ENCODE results near the gene TCFL5. TPM values are rescaled to one million over a fixed set of nuclear protein-coding genes. Genes with fewer than 3 reads are reported as not detected.

Gene TCFL5
- total RNA-seq = 10 to 100 TPM in 2 of 4 donors, 1 to 10 TPM in 2; 9.0 to 20.3 (median 12.7) TPM

- Histone ChIP-seq H3K4me3 (peak within 1 kb of the TSS; percentile 51), H3K27ac (no peak within 1 kb of the TSS)
- WGBS = 30% methylated on average over 22 of the region's 70 CpGs
Observed at GRCh38 chr20:62861726-62862336, at the start of gene TCFL5. TCFL5 (minus strand) TSS chr20:62861822; CDS start chr20:62861670, 152 bp downstream.

GRCh38 chr20:62910777-62911497, 49.3 kb upstream of the TCFL5 start:
- peaks cover 76% of the 10 kb centered on the region for H3K36me3 ChIP-seq
- no peaks in the 10 kb centered on the region for H3K27me3 ChIP-seq
- H3K4me1 ChIP-seq = peaks cover 30% of the 10 kb centered on the region
- no peak overlapping the region for H3K27ac ChIP-seq
- no peak for DNase-seq (ENCODE audit: low spot score in 2 of 2)
- no peaks in the 10 kb centered on the region for H3K9me3 ChIP-seq
- TF ChIP-seq EP300 (IDR thresholded peaks at IDR 0.05) = no peak
- no peak for TF ChIP-seq POLR2A (IDR thresholded peaks at IDR 0.05)
- no peak for TF ChIP-seq CTCF (IDR thresholded peaks at IDR 0.05)
- TF ChIP-seq POLR2AphosphoS5 (IDR thresholded peaks at IDR 0.05) = no peak
- 96% methylated on average over 45 of the region's 45 CpGs for WGBS
- no peak overlapping the region for H3K4me3 ChIP-seq

More at GRCh38 chr20:62861726-62862336, at the start of gene TCFL5:
- peaks cover 5% of the 10 kb centered on the region for H3K36me3 ChIP-seq
- no peaks in the 10 kb centered on the region for H3K9me3 ChIP-seq
- peak; percentile 96 for DNase-seq (ENCODE audit: low spot score in 2 of 2)
- TF ChIP-seq POLR2AphosphoS5 (IDR thresholded peaks at IDR 0.05) = peak in 2 of 3 donors; percentile 78 to 79
- no peak for TF ChIP-seq CTCF (IDR thresholded peaks at IDR 0.05)
- H3K4me1 ChIP-seq = peaks cover 32% of the 10 kb centered on the region
- no peaks in the 10 kb centered on the region for H3K27me3 ChIP-seq

GRCh38 chr20:62910217-62910766, 48.7 kb upstream of the TCFL5 start:
- peaks cover 24% of the 10 kb centered on the region for H3K4me1 ChIP-seq
- no peak overlapping the region for H3K4me3 ChIP-seq
- H3K27me3 ChIP-seq = no peaks in the 10 kb centered on the region
- 91% methylated on average over 11 of the region's 11 CpGs for WGBS
- H3K9me3 ChIP-seq = no peaks in the 10 kb centered on the region
- DNase-seq (ENCODE audit: low spot score in 2 of 2) = no peak
- TF ChIP-seq POLR2AphosphoS5 (IDR thresholded peaks at IDR 0.05) = no peak
- no peak for TF ChIP-seq EP300 (IDR thresholded peaks at IDR 0.05)
- TF ChIP-seq CTCF (IDR thresholded peaks at IDR 0.05) = no peak
- TF ChIP-seq POLR2A (IDR thresholded peaks at IDR 0.05) = no peak
- H3K36me3 ChIP-seq = peaks cover 82% of the 10 kb centered on the region
- no peak overlapping the region for H3K27ac ChIP-seq

GRCh38 chr20:62908971-62909791, 47.6 kb upstream of the TCFL5 start:
- peak in 1 of 2 donors; percentile 36 for DNase-seq (ENCODE audit: low spot score in 2 of 2)
- 69% methylated on average over 18 of the region's 18 CpGs for WGBS
- Histone ChIP-seq H3K27me3 (no peaks in the 10 kb centered on the region), H3K27ac (no peak overlapping the region), H3K4me3 (no peak overlapping the region), H3K9me3 (no peaks in the 10 kb centered on the region), H3K4me1 (peaks cover 13% of the 10 kb centered on the region), H3K36me3 (peaks cover 92% of the 10 kb centered on the region)
- TF ChIP-seq EP300 (IDR thresholded peaks at IDR 0.05) (no peak), CTCF (IDR thresholded peaks at IDR 0.05) (no peak), POLR2A (IDR thresholded peaks at IDR 0.05) (no peak), POLR2AphosphoS5 (IDR thresholded peaks at IDR 0.05) (no peak)
